GM18498 (cell line): ENCODE data around the gene VTCN1.
"Not testable (repeated sequence)": the region's sequence is repeated elsewhere in the genome, so short reads cannot be mapped to it uniquely, and the experiment has no call there.

Experiments
- ATAC-seq: cut with Tn5 transposase; IDR thresholded peaks from one replicate; pipeline ENCODE4 v1.9.1; 2021; ENCODE audit warnings: mild to moderate bottlenecking, moderate library complexity; ENCODE audit not compliant: unreplicated experiment

VTCN1 gene, protein sequence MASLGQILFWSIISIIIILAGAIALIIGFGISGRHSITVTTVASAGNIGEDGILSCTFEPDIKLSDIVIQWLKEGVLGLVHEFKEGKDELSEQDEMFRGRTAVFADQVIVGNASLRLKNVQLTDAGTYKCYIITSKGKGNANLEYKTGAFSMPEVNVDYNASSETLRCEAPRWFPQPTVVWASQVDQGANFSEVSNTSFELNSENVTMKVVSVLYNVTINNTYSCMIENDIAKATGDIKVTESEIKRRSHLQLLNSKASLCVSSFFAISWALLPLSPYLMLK

DNA sequence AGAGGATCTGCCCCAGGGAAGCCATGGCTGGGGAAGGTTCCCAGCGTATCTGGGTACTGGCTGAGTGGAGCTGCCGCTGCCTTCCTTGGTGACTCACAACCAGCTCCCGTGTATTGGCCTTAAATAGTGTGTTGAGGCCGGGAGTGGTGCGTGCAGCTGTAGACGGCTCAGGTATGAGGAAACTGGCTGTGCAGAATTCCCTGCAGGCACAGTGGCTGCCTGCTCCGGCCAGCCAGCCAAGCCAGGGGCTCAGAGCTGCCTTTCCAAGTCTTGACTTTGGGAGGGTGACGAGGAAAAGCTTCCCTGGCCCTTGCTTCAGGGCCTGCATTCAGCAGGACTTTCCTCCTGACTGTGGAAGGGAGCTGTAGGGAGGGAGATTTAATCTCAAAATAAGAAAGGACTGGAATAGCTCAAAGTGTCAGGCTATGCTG, at the start of gene VTCN1:
VTCN1 (minus strand) TSS at position 97 of the 431 bp plus-strand sequence; CDS start at position 25, 72 bp downstream.
- ATAC-seq = no peak

DNA sequence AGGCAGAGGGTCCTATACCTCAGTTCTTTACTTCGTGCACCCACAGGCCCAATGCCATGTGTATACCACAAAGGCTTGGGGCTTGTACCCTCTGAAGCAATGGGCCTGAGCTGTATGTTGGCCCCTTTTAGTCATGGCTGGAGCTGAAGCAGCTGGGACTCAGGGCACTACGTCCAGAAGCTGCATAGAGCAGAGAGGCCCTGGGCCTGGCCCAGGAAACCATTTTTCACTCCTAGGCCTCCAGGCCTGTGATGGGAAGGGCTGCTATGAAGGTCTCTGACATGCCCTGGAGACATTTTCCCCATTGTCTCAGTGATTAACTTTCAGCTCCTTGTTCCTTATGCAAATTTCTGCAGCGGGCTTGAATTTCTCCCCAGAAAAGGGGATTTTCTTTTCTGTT, 48.1 kb upstream of the VTCN1 start:
- ATAC-seq = no peak

DNA sequence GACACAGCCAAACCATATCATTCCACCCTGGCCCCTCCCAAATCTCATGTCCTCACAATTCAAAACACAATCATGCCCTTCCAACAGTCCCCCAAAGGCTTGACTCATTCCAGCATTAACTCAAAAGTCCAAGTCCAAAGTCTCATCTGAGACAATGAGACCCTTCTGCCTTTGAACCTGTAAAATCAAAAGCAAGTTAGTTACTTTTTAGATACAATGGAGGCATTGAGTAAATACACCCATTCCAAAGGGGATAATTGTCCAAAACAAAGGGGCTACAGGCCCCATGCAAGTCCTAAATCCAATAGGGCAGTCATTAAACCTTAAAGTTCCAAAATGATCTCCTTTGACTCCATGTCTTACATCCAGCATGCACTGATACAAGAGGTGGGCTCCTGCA, 47.3 kb upstream of the VTCN1 start:
- ATAC-seq = not testable (repeated sequence)

DNA sequence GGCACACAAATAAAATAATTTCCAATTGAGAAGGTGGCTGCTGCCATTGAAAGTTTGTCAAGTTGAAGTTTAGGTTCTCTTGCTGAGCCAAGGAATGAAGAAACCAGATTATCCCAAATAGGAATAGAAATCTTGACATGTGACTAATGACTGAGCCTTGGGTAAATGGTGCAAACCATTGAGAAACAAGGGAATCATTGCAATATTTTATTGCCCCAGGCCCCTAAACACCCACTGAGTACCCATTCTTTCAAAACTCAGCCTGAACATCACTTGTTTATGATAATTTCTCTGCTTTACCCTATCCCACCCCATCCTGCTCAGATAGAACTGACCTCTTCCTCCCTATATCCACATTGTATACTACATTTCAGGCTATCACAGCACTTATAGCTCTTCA, 46.6 kb upstream of the VTCN1 start:
- no peak for ATAC-seq

DNA sequence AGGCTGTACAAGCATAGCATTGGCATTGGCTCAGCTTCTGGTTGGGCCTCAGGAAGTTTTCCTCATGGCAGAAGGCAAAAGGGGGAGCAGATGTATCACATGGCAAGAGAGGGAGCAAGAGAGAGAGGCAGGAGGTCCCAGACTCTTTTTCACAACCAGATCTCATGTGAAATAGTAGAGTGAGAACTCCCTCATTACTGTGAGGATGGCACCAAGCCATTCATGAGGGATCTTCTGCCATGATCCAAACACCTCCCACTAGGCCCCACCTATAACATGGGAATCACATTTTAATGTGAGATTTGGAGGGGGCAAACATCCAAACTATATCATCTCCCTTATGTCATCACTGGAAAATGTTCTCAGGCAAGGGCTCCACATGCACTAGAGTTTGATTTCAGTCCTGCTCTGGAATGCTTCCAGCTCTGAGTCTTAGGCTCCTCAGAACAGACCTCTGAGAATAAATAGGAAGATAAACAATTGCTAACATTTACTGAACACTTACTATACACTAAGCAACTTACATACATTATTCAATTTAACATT, 39.4 kb upstream of the VTCN1 start:
- ATAC-seq = no peak

DNA sequence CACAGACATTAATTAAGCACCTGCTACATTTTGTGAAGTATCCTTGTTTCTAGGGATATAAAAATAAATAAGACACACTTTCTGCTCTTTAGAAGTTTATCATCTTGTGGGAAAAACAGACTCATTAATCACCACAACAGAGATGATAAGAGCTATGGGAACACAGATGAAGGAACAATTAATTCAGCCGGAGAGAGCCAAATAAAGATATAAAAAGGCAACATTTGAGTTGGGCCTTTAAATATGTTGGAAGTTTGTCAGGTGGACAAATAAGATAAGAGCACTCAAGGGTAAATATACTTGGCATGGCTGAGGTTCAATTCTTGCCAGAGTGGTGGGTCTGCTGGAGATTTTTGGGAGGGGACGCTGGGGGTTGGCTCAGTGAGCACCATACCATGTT, 34.2 kb upstream of the VTCN1 start:
- ATAC-seq = no peak

DNA sequence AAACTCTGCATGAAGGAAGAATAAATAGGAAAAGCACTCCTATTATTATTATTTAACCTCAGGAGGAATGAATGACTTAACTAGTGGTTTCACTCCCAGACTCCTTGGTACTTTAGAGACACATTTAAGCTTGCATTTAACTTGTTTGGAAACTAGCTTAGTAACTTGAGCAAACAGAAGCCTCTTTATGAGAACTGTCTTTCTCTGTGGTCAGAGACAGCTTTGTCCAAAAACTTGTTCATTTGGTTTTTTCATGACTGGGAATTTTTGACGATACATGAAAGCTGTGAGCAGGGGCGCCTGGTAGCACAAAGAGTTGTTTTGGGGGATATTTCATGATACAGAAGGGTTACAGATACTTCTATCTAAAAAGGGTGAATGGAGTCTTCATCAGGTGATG, 33.6 kb upstream of the VTCN1 start:
- no peak for ATAC-seq

DNA sequence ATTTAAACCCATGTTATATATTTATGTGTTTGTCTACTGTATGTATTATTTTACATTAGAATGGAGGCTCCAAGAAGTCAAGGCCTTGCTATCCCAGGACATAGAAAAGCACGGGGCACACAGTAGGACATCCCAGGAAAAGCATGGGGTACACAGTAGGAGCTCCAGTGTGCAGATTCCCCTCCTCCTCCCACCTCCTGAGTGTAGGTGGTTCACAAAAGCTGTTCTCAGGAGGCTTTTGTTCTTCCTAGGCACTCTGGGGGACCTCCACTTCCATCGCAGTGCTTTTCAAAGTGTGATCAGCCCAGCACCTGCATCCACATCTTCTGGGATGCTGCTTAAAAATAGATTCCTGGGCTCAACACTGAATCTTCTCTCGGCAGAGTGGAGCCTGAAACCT, 30.8 kb upstream of the VTCN1 start:
- no peak for ATAC-seq

DNA sequence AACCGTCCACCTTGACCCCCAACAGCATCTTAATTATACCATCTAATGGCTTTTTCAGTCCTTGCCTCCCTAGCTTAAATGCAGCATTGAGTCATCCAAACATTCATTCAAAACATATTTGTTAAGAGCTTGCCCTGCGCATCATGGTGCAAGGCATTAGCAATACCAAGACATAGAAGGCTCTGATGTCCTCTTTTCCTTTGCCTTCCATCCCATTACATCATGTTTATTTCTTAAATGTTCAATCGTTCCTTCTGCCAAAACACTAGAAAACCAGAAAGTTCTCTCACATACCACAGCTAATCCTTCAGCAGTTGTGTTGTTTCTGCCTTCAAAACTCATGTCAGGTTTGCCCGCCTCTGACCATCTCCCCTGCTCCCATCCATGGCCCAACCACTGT, 29.8 kb upstream of the VTCN1 start:
- no peak for ATAC-seq

DNA sequence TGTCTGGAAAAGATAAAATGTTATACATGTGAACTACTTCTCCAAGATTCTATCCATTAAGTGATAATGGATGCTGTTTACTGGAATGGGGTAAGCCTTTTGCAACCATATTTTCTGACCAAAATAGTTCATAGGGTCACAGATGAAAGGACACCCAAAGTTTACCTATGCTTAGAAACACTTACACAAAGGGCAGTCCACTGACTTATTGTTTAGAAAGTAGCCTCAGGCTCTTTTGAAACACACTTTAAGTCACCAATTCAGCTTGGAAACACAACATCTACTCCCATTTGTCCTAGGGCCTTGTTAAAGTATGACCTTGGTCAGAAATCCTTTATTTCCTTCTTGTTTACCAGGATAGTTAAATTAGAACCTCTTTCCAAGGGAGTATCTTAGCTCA, 28.7 kb upstream of the VTCN1 start:
- ATAC-seq = no peak

DNA sequence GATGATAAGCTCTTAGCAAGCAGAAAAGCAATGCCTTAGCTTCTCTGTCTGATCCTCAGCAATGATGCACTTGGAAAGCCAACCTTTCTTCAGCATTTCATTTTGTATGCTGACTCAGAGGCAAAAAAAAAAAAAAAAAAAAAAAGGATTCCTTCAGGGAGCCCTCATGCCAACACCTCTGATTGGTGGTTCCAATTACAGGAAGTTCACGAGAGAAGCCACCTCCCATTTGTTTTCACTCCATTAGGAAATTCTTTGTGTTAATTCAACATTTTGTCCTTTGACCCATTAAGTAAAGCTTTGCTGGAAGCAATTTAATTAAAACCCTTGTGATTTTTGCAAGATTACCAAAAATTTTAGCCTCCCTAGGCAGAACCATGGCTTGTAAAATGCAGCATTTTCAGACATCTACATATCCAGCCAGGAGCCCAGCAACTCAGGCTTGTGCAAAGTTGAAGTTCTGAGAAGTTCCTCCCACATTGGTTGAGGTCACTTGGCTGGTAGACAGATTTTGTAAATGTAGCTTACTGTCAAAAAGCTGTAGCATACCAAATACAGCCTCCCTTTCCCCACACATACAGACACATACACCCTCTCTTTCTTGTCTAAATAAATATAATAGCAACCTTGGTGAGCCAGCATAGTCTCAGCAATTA, 27.1 kb upstream of the VTCN1 start:
- ATAC-seq = no peak

DNA sequence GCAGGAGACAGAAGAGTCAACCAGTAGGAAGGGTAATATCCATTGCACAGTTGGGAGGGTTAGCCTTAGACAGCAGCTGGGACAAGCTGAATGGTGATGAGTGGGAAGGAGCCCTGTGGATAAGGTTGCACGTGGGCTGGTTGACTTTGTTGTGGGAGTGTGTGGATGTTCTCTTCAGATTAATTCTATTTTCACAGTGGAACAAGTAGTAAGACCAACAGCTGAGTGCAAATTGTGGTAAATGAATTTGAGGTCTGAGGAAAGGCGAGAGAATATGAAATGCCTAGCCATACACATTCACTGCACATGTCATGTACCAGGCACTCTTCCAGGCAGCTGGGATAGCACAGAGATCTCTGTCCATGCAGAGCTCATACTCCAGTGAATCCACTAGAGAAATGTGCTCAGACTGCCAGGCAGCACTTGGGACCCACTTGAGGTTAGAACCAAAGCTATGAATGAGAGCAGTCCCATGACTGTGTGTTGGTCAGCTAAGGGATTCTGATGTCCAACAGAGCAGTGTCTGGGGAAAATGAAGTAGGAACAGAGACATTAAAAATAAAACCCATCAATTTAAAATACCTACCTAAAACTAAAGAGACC, 25.2 kb upstream of the VTCN1 start:
- no peak for ATAC-seq

DNA sequence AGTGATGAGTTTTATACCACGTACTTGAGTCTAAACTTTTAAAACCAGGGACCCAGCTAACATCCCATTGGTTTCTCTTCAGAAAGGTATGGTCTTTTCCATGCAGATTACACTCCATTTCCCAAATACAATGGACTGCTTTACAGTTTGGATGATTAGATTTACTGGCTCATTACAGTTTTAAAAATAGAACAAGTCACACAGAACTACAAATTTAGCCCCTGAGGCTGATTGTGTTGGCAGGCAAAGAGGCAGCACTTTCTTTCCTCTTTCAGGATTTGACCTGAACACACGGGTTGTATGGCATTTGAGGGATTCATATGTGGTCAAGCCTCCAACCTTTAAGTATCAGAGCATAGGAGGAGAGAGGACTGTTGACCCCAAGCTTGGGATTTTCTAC, 21.8 kb upstream of the VTCN1 start:
- no peak for ATAC-seq

DNA sequence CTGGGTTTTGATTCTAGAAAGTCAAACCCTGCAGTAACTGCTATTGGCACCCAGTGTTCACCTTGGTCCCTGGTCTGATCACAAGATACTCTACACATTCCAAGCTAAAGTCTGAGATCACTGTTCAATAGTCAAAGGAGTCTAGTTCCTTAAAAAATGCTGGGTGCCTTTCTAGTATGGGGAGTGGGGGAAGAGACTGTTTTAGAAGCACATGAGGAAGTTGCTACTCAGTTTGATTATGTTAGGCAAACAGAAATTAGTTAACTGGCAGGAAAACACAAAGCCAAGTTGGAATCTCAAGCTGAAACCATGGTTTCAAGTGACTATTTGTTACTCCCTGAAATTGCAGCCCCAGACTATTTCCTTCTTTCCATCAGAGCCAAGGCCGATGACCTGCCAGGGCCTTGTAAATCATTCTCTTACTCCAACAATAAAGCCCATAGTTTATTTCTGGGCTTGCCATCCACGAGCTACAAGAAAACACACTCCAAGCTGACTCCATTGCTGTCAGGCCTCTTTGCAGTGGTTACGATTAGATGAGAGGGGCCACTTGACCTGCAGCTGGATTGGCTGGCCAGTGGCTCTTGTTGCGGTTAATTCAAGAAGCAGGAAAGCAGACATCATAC, 21.1 kb upstream of the VTCN1 start:
- no peak for ATAC-seq

DNA sequence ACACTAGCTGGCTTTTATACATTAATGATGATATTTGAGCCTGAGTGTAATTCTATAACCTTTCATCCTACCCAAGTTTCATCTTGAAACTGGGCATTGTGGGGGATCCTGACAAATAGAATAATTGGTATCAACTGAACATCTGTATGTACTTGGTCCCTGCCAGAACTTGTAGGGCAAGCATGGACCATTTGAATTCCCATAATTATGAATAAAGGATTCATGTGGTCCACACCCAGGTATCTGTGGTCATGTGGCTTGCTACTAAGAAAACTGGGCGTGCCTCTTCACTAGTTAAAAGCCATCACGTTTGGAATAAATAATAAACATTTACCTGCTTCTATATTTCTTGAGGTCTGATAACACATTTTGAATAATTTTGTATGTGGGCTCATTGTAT, 20.6 kb upstream of the VTCN1 start:
- no peak for ATAC-seq

DNA sequence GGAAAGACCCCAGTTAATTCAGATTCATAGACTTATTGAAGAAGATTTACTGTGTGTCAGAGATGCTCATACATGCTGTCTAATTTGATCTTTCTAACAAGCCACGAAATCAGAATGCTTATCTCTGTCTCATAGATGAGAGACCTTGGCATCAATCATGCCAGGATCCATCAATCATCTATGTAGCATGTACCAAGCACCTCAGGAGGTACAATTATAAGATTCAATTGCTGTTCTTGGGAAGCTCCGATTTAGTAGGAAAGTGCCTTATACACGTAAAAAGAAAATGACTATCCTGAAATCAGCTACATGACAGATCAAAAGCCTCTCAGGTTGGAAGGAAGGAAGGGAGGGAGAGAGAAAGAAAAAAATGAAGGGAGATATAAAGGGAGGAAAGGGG, 18.5 kb upstream of the VTCN1 start:
- ATAC-seq = no peak

DNA sequence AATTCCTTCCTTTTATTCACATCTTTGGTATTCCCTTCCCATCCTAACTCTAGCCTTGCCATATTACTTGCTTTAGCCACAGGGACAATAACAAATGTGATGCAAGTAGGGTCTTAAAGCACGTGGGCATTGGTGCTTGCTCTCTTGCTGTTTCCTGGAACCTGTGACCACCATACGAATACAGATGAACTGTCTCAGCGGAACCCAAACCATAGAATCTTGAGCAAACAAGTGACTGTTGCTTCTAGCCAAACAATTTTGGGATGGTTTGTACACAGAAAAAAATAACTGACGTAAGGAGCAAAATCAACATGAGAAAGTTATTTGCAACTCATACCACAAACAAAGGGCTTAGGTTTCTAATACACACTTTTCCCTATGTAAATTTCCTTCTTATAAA, 15.2 kb upstream of the VTCN1 start:
- ATAC-seq = no peak

DNA sequence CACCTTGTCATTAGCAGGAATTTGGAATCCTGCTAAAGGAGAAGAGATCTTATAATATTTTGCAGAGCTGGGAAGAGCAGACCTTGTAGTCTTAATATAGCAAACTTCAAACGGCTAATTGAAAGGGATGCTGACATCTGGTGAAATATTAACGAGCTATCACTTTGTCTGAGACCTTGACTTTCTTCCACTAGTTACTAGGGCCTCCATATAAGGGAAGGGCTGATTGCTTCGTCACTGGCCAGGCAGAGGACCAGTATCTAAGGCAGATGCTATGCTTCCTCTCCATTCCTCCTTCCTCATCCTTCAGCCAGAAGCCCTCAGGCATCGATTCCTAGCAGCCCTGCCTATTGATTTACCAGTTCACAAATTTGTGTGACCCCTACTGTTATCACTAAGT, 6.0 kb upstream of the VTCN1 start:
- no peak for ATAC-seq

DNA sequence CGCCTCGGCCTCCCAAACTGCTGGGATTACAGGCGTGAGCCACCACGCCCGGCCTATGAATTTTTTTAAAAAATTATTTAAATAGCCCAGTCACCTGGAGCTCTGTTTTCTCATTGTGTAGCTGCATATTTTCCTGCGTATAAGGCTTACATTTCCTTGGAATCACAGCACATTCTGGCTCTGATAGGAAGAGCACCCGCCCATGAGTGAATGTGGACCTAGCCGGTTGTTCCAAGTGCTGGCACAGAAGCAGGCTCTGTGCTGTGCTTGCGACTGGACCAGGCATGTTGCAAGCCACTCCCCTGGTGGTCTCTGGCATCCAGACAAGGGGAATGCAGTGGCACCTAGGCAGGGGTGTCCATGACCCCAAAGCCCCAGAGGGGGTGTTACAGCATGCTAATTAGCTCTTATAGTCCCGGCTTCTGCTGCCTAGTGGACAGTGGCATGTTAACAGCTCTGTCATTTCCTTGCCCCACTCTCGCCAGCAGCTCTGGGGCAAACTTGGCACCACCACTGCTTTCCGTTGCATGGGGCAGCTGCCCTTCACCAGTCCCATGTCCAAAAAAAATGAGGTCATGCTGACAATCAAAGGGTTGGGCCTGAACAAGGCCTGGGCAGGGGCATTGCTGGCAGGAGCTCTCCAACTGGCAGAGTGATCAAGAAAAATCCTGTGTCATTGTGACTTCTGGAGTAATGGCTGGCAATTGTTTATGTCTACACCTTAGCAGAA, 5.2 kb upstream of the VTCN1 start:
- no peak for ATAC-seq

DNA sequence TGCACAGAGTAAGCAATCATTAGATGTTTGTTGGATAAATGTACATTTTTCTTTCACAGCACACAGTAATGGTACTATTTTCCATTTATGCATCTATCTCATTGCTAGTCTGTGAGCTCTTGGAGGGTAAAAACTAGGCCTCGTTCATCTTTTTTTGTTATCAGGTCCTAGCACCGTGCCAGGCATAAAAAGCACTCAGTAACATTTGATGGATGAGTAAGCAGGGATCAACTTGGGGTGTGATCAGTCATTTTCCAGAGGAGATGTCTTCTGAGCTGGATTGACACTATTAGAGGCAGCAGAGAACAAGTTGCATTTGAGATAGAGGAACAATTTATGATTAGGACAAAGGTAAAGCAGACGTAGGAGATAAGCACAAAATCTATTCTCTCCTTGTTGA, 4.3 kb upstream of the VTCN1 start:
- ATAC-seq = no peak

DNA sequence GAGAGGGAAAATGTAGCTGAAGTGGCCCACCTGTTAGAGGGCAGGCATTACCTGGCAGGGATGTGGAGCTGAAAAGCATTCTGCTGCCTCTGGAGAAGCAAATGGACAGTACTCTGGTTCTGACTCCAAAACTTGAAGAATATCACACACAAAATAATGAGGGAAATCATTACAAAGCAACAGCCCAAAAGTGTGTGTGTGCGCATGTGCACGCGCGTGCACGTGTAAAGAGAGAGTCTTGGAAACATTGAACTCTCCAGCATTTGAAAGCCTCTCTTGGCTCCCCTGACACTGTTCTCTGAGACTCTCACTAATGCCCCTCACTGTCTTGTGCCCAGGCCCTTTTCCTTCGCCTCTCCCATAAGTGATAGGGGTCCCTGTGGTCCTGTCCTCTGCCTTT, 2.3 kb upstream of the VTCN1 start:
- no peak for ATAC-seq
